ENCODE measurements around the gene ZNF675.
A peak's percentile ranks its signal among the peaks of the same experiment; 100 is the strongest.
"Not testable (repeated sequence)": the region's sequence is repeated elsewhere in the genome, so short reads cannot be mapped to it uniquely, and the experiment has no call there.

The ZNF675 gene

GRCh38 chr19:23686621-23687423 is at the start of gene ZNF675:
ZNF675 (minus strand) TSS chr19:23687212; CDS start chr19:23687033, 179 bp downstream.
- peak; percentile 90 for DNase-seq (ENCODE audit: low spot score)

DNA sequence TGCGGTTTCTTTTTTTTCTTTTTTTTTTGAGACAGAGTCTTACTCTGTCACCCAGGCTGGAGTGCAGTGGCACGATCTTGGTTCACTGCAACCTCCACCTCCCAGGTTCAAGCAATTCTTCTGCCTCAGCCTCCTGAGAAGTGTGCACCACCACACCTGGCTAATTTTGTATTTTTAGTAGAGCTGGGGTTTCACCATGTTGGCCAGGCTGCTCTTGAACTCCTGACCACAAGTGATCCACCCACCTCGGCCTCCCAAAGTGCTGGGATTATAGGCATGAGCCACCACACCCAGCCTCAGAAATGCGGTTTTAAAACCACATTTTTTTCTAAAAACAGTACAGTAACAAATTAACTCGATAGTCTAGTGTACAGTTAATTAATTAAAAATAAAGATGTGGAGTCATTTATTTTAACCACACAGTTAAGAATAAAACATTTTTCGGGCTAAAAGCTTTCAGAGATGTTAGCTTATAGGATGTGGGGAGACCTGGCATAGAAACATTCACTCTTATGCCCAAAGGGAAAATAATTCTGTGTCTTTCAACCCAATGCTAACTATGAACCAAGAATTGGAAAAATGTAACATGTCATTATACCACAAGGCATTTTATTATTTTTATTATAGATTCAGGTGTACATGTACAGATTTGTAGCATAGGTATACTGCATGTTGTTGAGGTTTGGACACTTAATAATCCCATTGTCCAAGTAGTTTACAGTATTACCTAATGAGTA is 43.9 kb upstream of the ZNF675 start:
- DNase-seq (ENCODE audit: low spot score): not testable (repeated sequence)

DNA sequence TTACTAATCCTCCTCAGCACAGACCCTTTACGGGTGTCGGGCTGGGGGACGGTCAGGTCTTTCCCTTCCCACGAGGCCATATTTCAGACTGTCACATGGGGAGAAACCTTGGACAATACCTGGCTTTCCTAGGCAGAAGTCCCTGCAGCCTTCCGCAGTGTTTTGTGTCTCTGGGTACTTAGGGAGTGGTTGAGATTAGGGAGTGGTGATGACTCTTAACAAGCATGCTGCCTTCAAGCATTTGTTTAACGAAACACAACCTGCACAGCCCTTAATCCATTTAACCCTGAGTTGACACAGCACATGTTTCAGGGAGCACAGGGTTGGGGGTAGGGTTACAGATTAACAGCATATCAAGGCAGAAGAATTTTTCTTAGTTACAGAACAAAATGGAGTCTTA is 37.1 kb upstream of the ZNF675 start:
- DNase-seq (ENCODE audit: low spot score): not testable (repeated sequence)

GRCh38 chr19:23718802-23719201 is 31.8 kb upstream of the ZNF675 start:
- DNase-seq (ENCODE audit: low spot score): no peak

DNA sequence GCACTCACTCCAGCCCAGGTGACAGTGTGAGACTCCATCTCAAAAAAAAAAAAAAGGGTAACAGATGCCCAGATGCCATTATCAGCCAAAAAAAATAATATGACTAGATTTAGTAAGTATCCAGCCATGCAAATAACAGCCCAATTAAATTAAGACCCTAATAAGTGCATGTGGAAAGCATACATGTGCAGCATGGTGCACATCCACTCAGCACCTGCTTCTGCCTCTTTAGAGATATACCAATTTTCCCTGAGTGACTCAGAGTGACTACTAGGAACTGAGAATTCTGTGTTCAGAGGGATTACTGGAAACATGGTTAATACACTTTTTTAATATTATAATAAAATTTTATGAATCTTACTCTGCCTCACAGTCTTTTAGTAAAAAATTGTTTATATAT is 29.8 kb upstream of the ZNF675 start:
- DNase-seq (ENCODE audit: low spot score): no peak

GRCh38 chr19:23709347-23709746 is 22.3 kb upstream of the ZNF675 start:
- DNase-seq (ENCODE audit: low spot score): no peak

DNA sequence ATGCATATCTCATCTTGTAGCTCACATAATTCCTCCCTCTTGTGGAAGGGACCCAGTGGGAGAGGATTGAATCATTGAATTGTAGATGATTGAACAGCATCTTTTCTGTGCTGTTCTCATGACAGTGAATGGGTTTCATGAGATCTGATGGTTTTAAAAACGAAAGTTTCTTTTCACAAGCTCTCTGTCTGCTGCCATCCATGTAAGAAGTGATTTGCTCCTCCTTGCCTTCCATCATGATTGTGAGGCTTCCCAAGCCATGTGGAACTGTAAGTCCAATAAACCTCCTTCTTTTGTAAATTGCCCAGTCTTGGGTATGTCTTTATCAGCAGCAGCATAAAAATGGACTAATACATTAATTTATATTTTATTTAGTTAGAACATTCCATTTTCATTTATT is 19.6 kb upstream of the ZNF675 start:
- no peak for DNase-seq (ENCODE audit: low spot score)

DNA sequence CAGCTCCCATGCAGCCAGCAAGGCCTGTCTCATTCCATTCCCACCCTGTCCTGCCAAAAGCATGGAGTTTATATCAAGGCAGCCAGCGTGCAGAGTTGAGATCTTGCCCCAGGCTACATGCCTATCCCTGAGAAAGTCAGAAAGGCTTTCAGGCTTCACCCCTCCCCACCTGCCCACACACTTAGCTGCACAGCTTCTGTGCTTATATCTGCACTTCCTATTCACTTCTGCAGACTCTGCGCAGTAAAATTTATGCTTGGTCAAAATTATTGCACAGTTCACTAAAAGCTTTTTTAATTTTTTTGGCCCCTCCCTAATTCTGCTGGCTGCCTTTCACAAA is 12.5 kb upstream of the ZNF675 start:
- no peak for DNase-seq (ENCODE audit: low spot score)

DNA sequence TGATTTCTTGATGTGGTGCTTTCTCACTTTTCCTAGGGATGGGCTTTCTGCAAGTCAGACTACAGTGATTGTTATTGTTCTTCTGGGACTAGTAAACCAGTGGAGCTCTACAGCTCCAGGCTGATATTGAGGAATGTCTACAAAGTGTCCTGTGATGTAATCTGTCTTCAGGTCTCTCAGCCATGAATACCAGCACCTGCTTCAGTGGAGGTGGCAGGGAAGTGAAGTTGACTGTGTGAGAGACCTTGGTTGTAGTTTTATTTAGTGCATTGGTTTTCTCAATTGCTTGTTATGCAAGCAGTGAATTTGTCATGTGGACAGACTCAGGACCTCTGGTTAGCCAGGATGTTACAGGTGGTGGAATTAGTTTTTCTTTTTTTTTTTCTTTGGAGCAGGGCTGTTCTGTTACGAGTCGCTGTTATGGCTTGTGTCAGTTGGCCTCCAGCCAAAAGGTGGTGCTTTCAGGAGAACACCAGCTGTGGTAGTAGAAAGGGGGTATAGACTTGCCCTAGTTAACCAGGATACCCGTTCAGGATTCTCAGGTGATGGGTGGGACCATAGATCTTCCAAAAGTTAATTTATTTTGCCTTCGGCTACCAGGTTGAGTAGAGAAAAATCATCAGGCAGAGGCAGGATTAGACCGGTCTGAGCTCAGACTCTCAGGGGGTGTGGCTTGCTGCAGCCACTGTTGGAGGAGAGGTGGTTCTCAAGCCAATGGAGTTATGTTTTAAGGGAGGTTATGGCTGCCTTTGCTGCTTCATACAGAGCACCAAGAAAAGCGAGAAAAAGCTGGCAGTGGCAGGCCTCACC is 11.9 kb upstream of the ZNF675 start:
- DNase-seq (ENCODE audit: low spot score): no peak

- DNase-seq (ENCODE audit: low spot score): not testable (repeated sequence)
These were observed 5.9 kb upstream of the ZNF675 start for GRCh38 chr19:23692937-23693336.

DNA sequence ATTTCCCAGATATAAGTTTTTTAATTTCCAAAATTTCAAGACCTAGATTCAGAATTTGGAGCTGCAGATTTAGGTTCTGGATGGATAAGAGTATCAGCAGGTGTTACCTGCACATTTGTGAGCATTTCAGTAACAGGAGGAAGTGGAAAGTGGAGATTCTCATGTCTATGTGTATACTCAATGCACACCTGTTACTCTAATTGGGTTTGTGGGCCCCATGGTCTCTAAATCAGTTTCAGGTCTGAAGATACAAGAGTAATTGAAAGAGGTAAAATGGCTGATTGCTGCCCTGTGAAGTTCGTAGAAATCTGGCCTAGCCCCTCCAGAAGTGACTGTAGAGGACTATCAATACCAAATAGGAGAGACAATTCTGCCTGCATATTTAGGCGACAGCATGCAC is 13.9 kb downstream of the ZNF675 start:
- no peak for DNase-seq (ENCODE audit: low spot score)

DNA sequence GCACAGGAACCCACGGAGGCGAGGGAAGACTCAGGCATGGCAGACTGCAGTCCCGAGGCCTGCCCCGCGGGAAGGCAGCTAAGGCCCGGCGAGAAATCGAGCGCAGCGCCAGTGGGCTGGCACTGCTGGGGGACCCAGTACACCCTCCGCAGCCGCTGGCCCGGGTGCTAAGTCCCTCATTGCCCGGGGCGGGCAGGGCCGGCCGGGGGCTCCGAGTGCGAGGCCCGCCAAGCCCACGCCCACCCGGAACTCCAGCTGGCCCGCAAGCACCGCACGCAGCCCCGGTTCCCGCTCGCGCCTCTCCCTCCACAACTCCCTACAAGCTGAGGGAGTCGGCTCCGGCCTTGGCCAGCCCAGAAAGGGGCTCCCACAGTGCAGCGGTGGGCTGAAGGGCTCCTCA is 18.4 kb downstream of the ZNF675 start:
- not testable (repeated sequence) for DNase-seq (ENCODE audit: low spot score)

DNA sequence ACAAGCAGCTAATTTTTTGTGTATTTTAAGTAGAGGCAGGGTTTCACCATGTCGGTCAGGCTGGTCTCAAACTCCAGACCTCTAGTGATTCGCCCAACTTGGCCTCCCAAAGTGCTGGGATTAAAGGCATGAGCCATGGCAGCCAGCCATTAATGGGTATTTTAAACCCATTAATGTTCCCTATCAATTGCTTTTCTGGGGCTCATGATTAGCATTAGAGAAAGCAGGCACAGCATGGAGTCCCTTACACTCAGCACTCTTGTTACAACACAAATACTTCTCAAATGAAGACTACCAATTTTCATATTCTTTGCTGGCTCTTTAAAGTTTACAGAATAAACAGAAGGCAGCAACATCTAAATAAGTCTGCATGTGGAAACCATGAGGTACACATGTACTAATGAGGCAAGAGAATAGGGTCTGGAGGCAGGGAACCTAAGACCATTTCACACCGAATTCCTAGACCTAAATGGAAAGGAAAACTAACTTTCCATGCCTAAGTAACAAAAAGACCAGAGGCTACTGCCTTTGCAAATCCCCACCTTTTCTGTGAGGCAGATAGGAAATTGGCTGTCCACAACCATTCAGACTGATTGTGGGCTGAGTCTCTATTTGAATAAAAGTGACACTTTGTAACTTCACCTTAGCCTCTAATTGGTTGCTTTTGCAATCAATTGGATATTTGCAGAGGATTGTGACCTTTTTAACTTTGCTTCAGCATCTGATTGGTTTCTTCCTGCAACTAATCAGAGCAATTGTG is 21.2 kb downstream of the ZNF675 start:
- DNase-seq (ENCODE audit: low spot score): no peak

DNA sequence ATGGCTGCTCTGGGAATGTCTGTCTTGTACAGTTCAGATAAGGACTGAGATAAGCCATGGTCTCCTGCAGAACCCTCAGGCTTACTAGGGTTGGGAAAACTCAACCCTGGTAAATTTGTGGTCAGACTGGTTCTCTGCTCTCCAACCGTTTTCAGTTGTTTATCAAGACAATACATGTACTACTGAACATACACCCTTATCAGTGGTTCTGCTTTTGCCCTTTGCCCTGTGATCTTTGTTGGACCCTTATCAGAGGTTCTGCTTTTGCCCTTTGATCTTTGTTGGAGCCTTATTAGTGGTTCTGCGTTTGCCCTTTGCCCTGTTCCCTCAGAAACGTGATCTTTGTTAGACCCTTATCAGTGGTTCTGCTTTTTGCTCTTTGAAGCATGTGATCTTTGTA is 37.2 kb downstream of the ZNF675 start:
- not testable (repeated sequence) for DNase-seq (ENCODE audit: low spot score)

All from CD4-positive, alpha-beta T cell treated with Interleukin-6 at 100 ng/mL for 8 hours (primary cell).